H9 (cell line): Measurements from ENCODE around the gene KCNAB1. TPM values are rescaled to one million over a fixed set of nuclear protein-coding genes. Genes with fewer than 3 reads are reported as not detected.

Experiments used
- DNase-seq: peaks from one replicate; pipeline ENCODE4 v3.0.0-alpha.2; 2017
- H2AFZ ChIP-seq: one replicate; pipeline ENCODE4 v1.6.1; 2013; ENCODE audit warnings: mild to moderate bottlenecking, low read length, control low read depth, moderate library complexity
- H2AK5ac ChIP-seq: 2 replicates; pipeline ENCODE4 v1.6.1; 2013; ENCODE audit warnings: low read length, control low read depth, mixed read lengths; ENCODE audit not compliant: insufficient read length
- H2BK120ac ChIP-seq: one replicate; pipeline ENCODE4 v1.6.1; 2013; ENCODE audit warnings: low read depth, mild to moderate bottlenecking, low read length, control low read depth, inconsistent platforms; ENCODE audit not compliant: poor library complexity, severe bottlenecking
- H2BK12ac ChIP-seq: 2 replicates; pipeline ENCODE4 v1.6.1; 2013; ENCODE audit warnings: low read length, control low read depth, mixed read lengths, low read depth; ENCODE audit not compliant: insufficient read length
- H2BK15ac ChIP-seq: 2 replicates; pipeline ENCODE4 v1.6.1; 2013; ENCODE audit warnings: low read depth, low read length, control low read depth
- H2BK20ac ChIP-seq: one replicate; pipeline ENCODE4 v1.6.1; 2013; ENCODE audit warnings: low read depth, mild to moderate bottlenecking, low read length, control low read depth, inconsistent platforms; ENCODE audit not compliant: poor library complexity, severe bottlenecking
- H2BK5ac ChIP-seq: 2 replicates; pipeline ENCODE4 v1.6.1; 2013; ENCODE audit warnings: low read length, control low read depth, mixed read lengths; ENCODE audit not compliant: insufficient read length
- H3K14ac ChIP-seq: 2 replicates; pipeline ENCODE4 v1.6.1; 2013; ENCODE audit warnings: low read length, control low read depth; ENCODE audit not compliant: insufficient read depth
- H3K18ac ChIP-seq: 2 replicates; pipeline ENCODE4 v1.6.1; 2013; ENCODE audit warnings: low read depth, mild to moderate bottlenecking, mixed read lengths, low read length, control low read depth; ENCODE audit not compliant: insufficient read length
- H3K23ac ChIP-seq: 2 replicates; pipeline ENCODE4 v1.6.1; 2013; ENCODE audit warnings: low read length, control low read depth, mixed read lengths, low read depth; ENCODE audit not compliant: insufficient read length
- H3K23me2 ChIP-seq: 2 replicates; pipeline ENCODE4 v1.6.1; 2013; ENCODE audit warnings: low read depth, mild to moderate bottlenecking, mixed read lengths, low read length, control low read depth; ENCODE audit not compliant: insufficient read length, poor library complexity, severe bottlenecking
- H3K27ac ChIP-seq: 2 replicates; pipeline ENCODE4 v1.5.1; 2013; ENCODE audit warnings: low read length, control low read depth, mixed read lengths, low read depth; ENCODE audit not compliant: insufficient read length
- H3K27me3 ChIP-seq: 2 replicates; pipeline ENCODE4 v1.6.1; 2013; ENCODE audit warnings: low read length, control low read depth, inconsistent platforms; ENCODE audit not compliant: insufficient read depth
- H3K4ac ChIP-seq: 2 replicates; pipeline ENCODE4 v1.6.1; 2013; ENCODE audit warnings: low read depth, mild to moderate bottlenecking, control low read depth, inconsistent platforms, low read length, moderate library complexity
- H3K4me1 ChIP-seq: 2 replicates; pipeline ENCODE4 v1.6.1; 2013; ENCODE audit warnings: low read length, control low read depth, inconsistent platforms; ENCODE audit not compliant: insufficient read depth
- H3K4me2 ChIP-seq: 2 replicates; pipeline ENCODE4 v1.6.1; 2013; ENCODE audit warnings: low read length, control low read depth, mixed read lengths; ENCODE audit not compliant: insufficient read length, insufficient read depth
- H3K56ac ChIP-seq: 2 replicates; pipeline ENCODE4 v1.6.1; 2013; ENCODE audit warnings: low read depth, mild to moderate bottlenecking, mixed read lengths, low read length, control low read depth; ENCODE audit not compliant: insufficient read length
- H3K79me1 ChIP-seq: 2 replicates; pipeline ENCODE4 v1.6.1; 2013; ENCODE audit warnings: low read depth, mild to moderate bottlenecking, moderate library complexity, low read length, control low read depth, inconsistent platforms; ENCODE audit not compliant: insufficient read depth, poor library complexity, severe bottlenecking
- H3K79me2 ChIP-seq: 2 replicates; pipeline ENCODE4 v1.6.1; 2013; ENCODE audit warnings: low read length, control low read depth, inconsistent platforms; ENCODE audit not compliant: insufficient read depth
- H3K9ac ChIP-seq: 2 replicates; pipeline ENCODE4 v1.6.1; 2013; ENCODE audit warnings: low read length, control low read depth, mixed read lengths; ENCODE audit not compliant: insufficient read length; ENCODE audit errors: extremely low read depth
- H3K9me3 ChIP-seq: one replicate; pipeline ENCODE4 v1.6.1; 2013; ENCODE audit warnings: low read depth, low read length, inconsistent platforms; ENCODE audit not compliant: control insufficient read depth
- H3T11ph ChIP-seq: one replicate; pipeline ENCODE4 v1.6.1; 2013; ENCODE audit warnings: mild to moderate bottlenecking, low read length, control low read depth, inconsistent platforms
- H4K20me1 ChIP-seq: one replicate; pipeline ENCODE4 v1.6.1; 2013; ENCODE audit not compliant: control insufficient read depth, insufficient read length, insufficient read depth
- H4K5ac ChIP-seq: 2 replicates; pipeline ENCODE4 v1.6.1; 2013; ENCODE audit warnings: low read depth, mild to moderate bottlenecking, mixed read lengths, low read length, control low read depth; ENCODE audit not compliant: insufficient read length
- H4K8ac ChIP-seq: replicated peaks from 2 replicates; pipeline ENCODE4 v1.6.1; 2013; ENCODE audit warnings: low read length, control low read depth, mixed read lengths, low read depth; ENCODE audit not compliant: insufficient read length
- H4K91ac ChIP-seq: 2 replicates; pipeline ENCODE4 v1.6.1; 2013; ENCODE audit warnings: low read depth, mild to moderate bottlenecking, moderate library complexity, mixed read lengths, low read length, control low read depth; ENCODE audit not compliant: insufficient read length
- H3K27ac Mint-ChIP-seq, 3 experiments: 2 replicates in 2 of 3; 3 replicates in 1 of 3; pipeline ENCODE4 v1.8.0; 2020 to 2021; ENCODE audit warnings: mixed read lengths in 3 of 3, mild to moderate bottlenecking in 1 of 3, moderate library complexity in 1 of 3
- H3K27me3 Mint-ChIP-seq: 2 replicates; pipeline ENCODE4 v1.8.0; 2021; ENCODE audit warnings: low read depth, mild to moderate bottlenecking, moderate library complexity, mixed read lengths
- H3K36me3 Mint-ChIP-seq, 3 experiments: 2 replicates in 2 of 3; 3 replicates in 1 of 3; pipeline ENCODE4 v1.8.0; 2020 to 2021; ENCODE audit warnings: low read depth in 3 of 3, mixed read lengths in 3 of 3; ENCODE audit not compliant: insufficient read depth in 1 of 3
- H3K4me1 Mint-ChIP-seq, 2 experiments: 2 replicates each; pipeline ENCODE4 v1.8.0; 2020; ENCODE audit warnings: mixed read lengths in 2 of 2
- H3K4me3 Mint-ChIP-seq, 2 experiments: 2 replicates in 1 of 2; 3 replicates in 1 of 2; pipeline ENCODE4 v1.8.0; 2020 to 2021; ENCODE audit warnings: mild to moderate bottlenecking in 2 of 2, mixed read lengths in 2 of 2, moderate library complexity in 1 of 2
- H3K9me3 Mint-ChIP-seq, 2 experiments: 2 replicates in 1 of 2; 3 replicates in 1 of 2; pipeline ENCODE4 v1.8.0; 2020; ENCODE audit warnings: mild to moderate bottlenecking in 2 of 2, mixed read lengths in 2 of 2, moderate library complexity in 1 of 2
- WGBS: extraction: QIAGEN DNeasy Blood & Tissue Kit; methylation state at CpG from one replicate; pipeline ENCODE4 v1.1.7; 2013; ENCODE audit warnings: missing lambda C conversion rate, low lambda C conversion rate, mixed read lengths; ENCODE audit not compliant: insufficient read length; ENCODE audit errors: extremely low coverage; 5-methylcytosine and 5-hydroxymethylcytosine counted together
- total RNA-seq: library from RNA; stranded (reverse); gene quantifications from 2 replicates; pipeline ENCODE4 v1.2.1, GENCODE V29; 2021
- TF ChIP-seq, protein P1 (sequence below): fragments of 200-600 bp; sonication (generic); conservative IDR thresholded peaks from 3 replicates; pipeline ENCODE4 v1.8.0; 2021; ENCODE audit warnings: antibody characterized with exemption, mild to moderate bottlenecking

Gene KCNAB1
- total RNA-seq, 1 experiment from 2014 or later: 3.7 TPM

DNA sequence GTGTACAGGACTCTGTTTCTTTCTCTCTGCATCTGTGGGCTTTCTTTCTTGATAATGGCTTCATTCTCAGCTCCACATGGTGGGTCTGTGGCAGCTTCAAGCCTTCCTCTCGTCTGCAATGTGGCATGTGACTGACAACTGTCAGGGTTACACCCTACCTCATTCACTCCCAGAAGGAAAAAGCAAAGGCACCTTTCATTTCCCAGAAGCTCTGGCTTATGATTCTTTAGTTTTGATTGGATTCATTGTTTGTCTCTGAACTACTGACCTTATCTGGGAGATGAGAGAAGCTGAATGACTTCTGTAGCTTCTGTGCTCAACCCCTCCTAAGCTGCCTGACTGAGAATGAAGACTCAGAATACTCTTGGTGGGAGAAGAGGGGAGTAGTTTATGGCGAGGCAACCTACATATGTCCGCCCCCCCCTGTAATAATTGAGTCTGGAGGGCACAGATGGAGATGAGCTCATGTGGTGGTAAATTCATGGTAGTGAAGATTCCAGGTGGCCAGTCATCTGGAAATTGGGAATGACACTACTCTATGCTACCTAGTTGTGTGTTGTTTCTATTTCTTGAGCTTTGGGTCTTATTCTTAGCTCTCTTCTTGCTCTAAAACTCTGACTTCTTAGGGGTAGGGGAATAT lies 38.4 kb downstream of the KCNAB1 start:
- Histone ChIP-seq H3K4ac (no peak overlapping the region), H3K14ac (no peak overlapping the region), H2BK12ac (no peak overlapping the region), H2BK15ac (no peak overlapping the region), H3K9me3 (peaks cover 6% of the 10 kb centered on the region), H2BK120ac (no peak overlapping the region), H2BK5ac (no peak overlapping the region), H2AFZ (no peak overlapping the region), H3K4me1 (no peaks in the 10 kb centered on the region), H3K9ac (no peak overlapping the region), H3K79me1 (no peaks in the 10 kb centered on the region), H4K91ac (no peak overlapping the region), H3K23ac (no peak overlapping the region), H3K79me2 (no peaks in the 10 kb centered on the region), H2BK20ac (no peak overlapping the region), H3K27me3 (no peaks in the 10 kb centered on the region), H3T11ph (no peak overlapping the region), H4K8ac (no peak overlapping the region), H3K18ac (no peak overlapping the region), H4K20me1 (no peaks in the 10 kb centered on the region), H3K56ac (no peak overlapping the region), H3K4me2 (no peak overlapping the region), H2AK5ac (no peak overlapping the region), H4K5ac (no peak overlapping the region), H3K23me2 (no peaks in the 10 kb centered on the region), H3K27ac (no peak overlapping the region)
- Mint-ChIP-seq H3K27me3 (no peaks in the 10 kb centered on the region; the same call in 1 of the 2 replicates), H3K4me3 (no peak overlapping the region), H3K9me3 (peaks cover 14 to 16% of the 10 kb centered on the region in 2 experiments; a peak in 4 of 5 replicates), H3K27ac (no peak overlapping the region), H3K36me3 (peaks cover 4 to 15% (median 6%) of the 10 kb centered on the region in 3 experiments; a peak in 5 of 7 replicates), H3K4me1 (peaks cover 10 to 11% of the 10 kb centered on the region in 2 experiments)
- no peak for DNase-seq
- WGBS: no CpG with 5 or more reads among the region's 3 CpGs
- TF ChIP-seq, protein P1, sequence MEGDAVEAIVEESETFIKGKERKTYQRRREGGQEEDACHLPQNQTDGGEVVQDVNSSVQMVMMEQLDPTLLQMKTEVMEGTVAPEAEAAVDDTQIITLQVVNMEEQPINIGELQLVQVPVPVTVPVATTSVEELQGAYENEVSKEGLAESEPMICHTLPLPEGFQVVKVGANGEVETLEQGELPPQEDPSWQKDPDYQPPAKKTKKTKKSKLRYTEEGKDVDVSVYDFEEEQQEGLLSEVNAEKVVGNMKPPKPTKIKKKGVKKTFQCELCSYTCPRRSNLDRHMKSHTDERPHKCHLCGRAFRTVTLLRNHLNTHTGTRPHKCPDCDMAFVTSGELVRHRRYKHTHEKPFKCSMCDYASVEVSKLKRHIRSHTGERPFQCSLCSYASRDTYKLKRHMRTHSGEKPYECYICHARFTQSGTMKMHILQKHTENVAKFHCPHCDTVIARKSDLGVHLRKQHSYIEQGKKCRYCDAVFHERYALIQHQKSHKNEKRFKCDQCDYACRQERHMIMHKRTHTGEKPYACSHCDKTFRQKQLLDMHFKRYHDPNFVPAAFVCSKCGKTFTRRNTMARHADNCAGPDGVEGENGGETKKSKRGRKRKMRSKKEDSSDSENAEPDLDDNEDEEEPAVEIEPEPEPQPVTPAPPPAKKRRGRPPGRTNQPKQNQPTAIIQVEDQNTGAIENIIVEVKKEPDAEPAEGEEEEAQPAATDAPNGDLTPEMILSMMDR: no peak
